Endothelial cell of umbilical vein (primary cell): ENCODE results near the gene ZDHHC14. TPM values are rescaled to one million over a fixed set of nuclear protein-coding genes. Genes with fewer than 3 reads are reported as not detected.

ENCODE experiments used
- BruUV-seq: library from RNA; stranded (reverse); fragments of 400-500 nt; replicated peaks from 2 replicates; lab custom pipeline; 2021; lab: Mats Ljungman, UMichigan
- CTCF ChIA-PET: fragments of 300-600, 350-600 bp; sonication (Branson Sonifier 250); formaldehyde crosslinking; loops from one replicate; lab custom pipeline; 2021; ENCODE audit warnings: antibody characterized with exemption, inconsistent platforms; lab: Charles Lee
- POLR2A ChIA-PET: fragments of 300-600, 350-600 bp; sonication (Branson Sonifier 250); formaldehyde crosslinking; loops from one replicate; lab custom pipeline; 2021; ENCODE audit warnings: antibody characterized with exemption, inconsistent platforms; lab: Charles Lee
- DNase-seq: peaks from one replicate; pipeline ENCODE4 v3.0.0-alpha.2; 2011; ENCODE audit warnings: low read depth, low spot score
- FAIRE-seq: peaks from 2 replicates; lab custom pipeline; 2011; peaks lifted over from hg19 to GRCh38; lab: Jason Lieb, UNC
- H2AFZ ChIP-seq: 2 replicates; pipeline ENCODE4 v1.6.0; 2012; ENCODE audit warnings: low read depth, low read length, control low read depth, inconsistent platforms
- H3K27ac ChIP-seq: 2 replicates; pipeline ENCODE4 v1.5.1; 2011; ENCODE audit warnings: low read depth, mild to moderate bottlenecking, control low read depth, low read length, moderate library complexity; ENCODE audit not compliant: insufficient read depth
- H3K27me3 ChIP-seq, 2 experiments: 2 replicates each; pipeline versions ENCODE4 v1.6.0 to v1.6.1; 2011; ENCODE audit warnings: low read length in 2 of 2, mixed read lengths in 1 of 2; ENCODE audit not compliant: control insufficient read depth in 2 of 2, insufficient read depth in 2 of 2
- H3K36me3 ChIP-seq, 2 experiments: 2 replicates in 1 of 2; 3 replicates in 1 of 2; pipeline ENCODE4 v1.5.1; 2011; ENCODE audit warnings: low read length in 2 of 2, mild to moderate bottlenecking in 1 of 2, moderate library complexity in 1 of 2; ENCODE audit not compliant: control insufficient read depth in 2 of 2, insufficient read depth in 2 of 2; ENCODE audit errors: extremely low read depth in 1 of 2
- H3K4me1 ChIP-seq: 3 replicates; pipeline ENCODE4 v1.5.1; 2011; ENCODE audit warnings: mild to moderate bottlenecking, low read length; ENCODE audit not compliant: control insufficient read depth, insufficient read depth; ENCODE audit errors: extremely low read depth
- H3K4me2 ChIP-seq: 2 replicates; pipeline ENCODE4 v1.6.1; 2011; ENCODE audit warnings: low read length, control low read depth, mixed read lengths; ENCODE audit not compliant: insufficient read depth
- H3K4me3 ChIP-seq, 3 experiments: fragments of 200-600 bp in 1 of 3; sonication (generic), shearing (Covaris generic) in 1 of 3; replicated peaks in 1 of 3; 2 replicates each; pipeline ENCODE4 v1.5.1; 2011 to 2016; ENCODE audit warnings: control low read depth in 3 of 3, low read length in 3 of 3, mild to moderate bottlenecking in 2 of 3, inconsistent platforms in 1 of 3, low read depth in 1 of 3, moderate library complexity in 1 of 3; ENCODE audit not compliant: insufficient read depth in 1 of 3
- H3K79me2 ChIP-seq: 2 replicates; pipeline ENCODE4 v1.6.0; 2012; ENCODE audit warnings: low read length, inconsistent platforms; ENCODE audit not compliant: control insufficient read depth, insufficient read depth
- H3K9ac ChIP-seq: replicated peaks from 2 replicates; pipeline ENCODE3; 2011; ENCODE audit warnings: low read length, control low read depth; ENCODE audit not compliant: insufficient read depth; ENCODE audit errors: extremely low read depth
- H3K9me1 ChIP-seq: replicated peaks from 3 replicates; pipeline ENCODE4 v1.6.0; 2011; ENCODE audit warnings: mild to moderate bottlenecking, low read length; ENCODE audit not compliant: control insufficient read depth, insufficient read depth; ENCODE audit errors: extremely low read depth
- H3K9me3 ChIP-seq: replicated peaks from 2 replicates; pipeline ENCODE4 v1.5.1; 2012; ENCODE audit warnings: low read length, inconsistent platforms; ENCODE audit not compliant: control insufficient read depth, insufficient read depth
- H4K20me1 ChIP-seq: replicated peaks from 2 replicates; pipeline ENCODE3; 2011; ENCODE audit warnings: mild to moderate bottlenecking, low read length; ENCODE audit not compliant: control insufficient read depth, insufficient read depth; ENCODE audit errors: extremely low read depth
- CTCF ChIP-seq, 2 donors: IDR thresholded peaks; 1 replicate in 1 of 2; 2 replicates in 1 of 2; pipeline ENCODE4 v1.5.1; 2011; ENCODE audit warnings: low read length in 2 of 2, mild to moderate bottlenecking in 2 of 2, moderate library complexity in 2 of 2, control low read depth in 1 of 2, inconsistent platforms in 1 of 2, low read depth in 1 of 2; ENCODE audit not compliant: insufficient read depth in 1 of 2; ENCODE audit errors: extremely low read depth in 1 of 2
- EZH2 ChIP-seq: IDR thresholded peaks from 2 replicates; pipeline ENCODE4 v1.6.1; 2012; ENCODE audit warnings: borderline replicate concordance, low read depth, mild to moderate bottlenecking, moderate library complexity, low read length, inconsistent platforms; ENCODE audit not compliant: severe bottlenecking
- FOS ChIP-seq: IDR thresholded peaks from 2 replicates; pipeline ENCODE4 v1.6.1; 2011; ENCODE audit warnings: mild to moderate bottlenecking, low read length, moderate library complexity, borderline replicate concordance; ENCODE audit not compliant: insufficient read depth
- GATA2 ChIP-seq: IDR thresholded peaks from 2 replicates; pipeline ENCODE4 v1.7.0; 2011; ENCODE audit warnings: low read depth, mild to moderate bottlenecking, moderate library complexity, mixed read lengths, low read length; ENCODE audit not compliant: insufficient read length, insufficient read depth
- JUN ChIP-seq: IDR thresholded peaks from 2 replicates; pipeline ENCODE4 v1.6.1; 2011; ENCODE audit warnings: borderline replicate concordance, low read depth; ENCODE audit not compliant: insufficient read length, insufficient read depth
- MYC ChIP-seq: IDR thresholded peaks from one replicate; pipeline ENCODE4 v1.6.1; 2011; ENCODE audit warnings: mild to moderate bottlenecking, low read depth, low read length
- POLR2A ChIP-seq: IDR thresholded peaks from 2 replicates; pipeline ENCODE4 v1.6.1; 2012; ENCODE audit warnings: low read depth, mild to moderate bottlenecking, control low read depth, low read length
- POLR2AphosphoS5 ChIP-seq: IDR thresholded peaks from 2 replicates; pipeline ENCODE4 v1.6.1; 2012; ENCODE audit warnings: low read depth, mild to moderate bottlenecking, control low read depth, low read length, moderate library complexity; ENCODE audit not compliant: insufficient read depth
- dilution Hi-C: fragments of 300-500 bp; cut with MboI; formaldehyde crosslinking; loops from one replicate; pipeline ENCODE4 v1.15.0; 2019; ENCODE audit warnings: low sequenced_read_pairs; ENCODE audit not compliant: extremely low pct_ligation_motif_present
- intact Hi-C: fragments of 100-400 bp; cut with micrococcal nuclease; formaldehyde crosslinking; loops from one replicate; pipeline ENCODE4 v1.10.0; 2022
- polyA plus RNA-seq, 4 experiments: library from polyadenylated mRNA; depleted of rRNA in 3 of 4; stranded (reverse) in 3 of 4; unstranded in 1 of 4; fragments of >200 nt; gene quantifications; 2 replicates each; pipeline versions ENCODE4 v1.2.1 to v1.2.3, GENCODE V29; 2011 to 2012; ENCODE audit warnings: missing spikeins in 1 of 4
- total RNA-seq: library from RNA; stranded (reverse); gene quantifications from 2 replicates; pipeline ENCODE4 v1.2.3, GENCODE V29; 2021
- TF ChIP-seq, protein P1 (sequence below): IDR thresholded peaks from 2 replicates; pipeline ENCODE4 v1.6.1; 2011; ENCODE audit not compliant: insufficient read depth, insufficient read length

Gene ZDHHC14
- total and polyA plus RNA-seq, 2 donors (not counting 3 experiments of a cell fraction or from before 2014, with no cell fraction given), result 23.0 to 25.6 TPM

DNA sequence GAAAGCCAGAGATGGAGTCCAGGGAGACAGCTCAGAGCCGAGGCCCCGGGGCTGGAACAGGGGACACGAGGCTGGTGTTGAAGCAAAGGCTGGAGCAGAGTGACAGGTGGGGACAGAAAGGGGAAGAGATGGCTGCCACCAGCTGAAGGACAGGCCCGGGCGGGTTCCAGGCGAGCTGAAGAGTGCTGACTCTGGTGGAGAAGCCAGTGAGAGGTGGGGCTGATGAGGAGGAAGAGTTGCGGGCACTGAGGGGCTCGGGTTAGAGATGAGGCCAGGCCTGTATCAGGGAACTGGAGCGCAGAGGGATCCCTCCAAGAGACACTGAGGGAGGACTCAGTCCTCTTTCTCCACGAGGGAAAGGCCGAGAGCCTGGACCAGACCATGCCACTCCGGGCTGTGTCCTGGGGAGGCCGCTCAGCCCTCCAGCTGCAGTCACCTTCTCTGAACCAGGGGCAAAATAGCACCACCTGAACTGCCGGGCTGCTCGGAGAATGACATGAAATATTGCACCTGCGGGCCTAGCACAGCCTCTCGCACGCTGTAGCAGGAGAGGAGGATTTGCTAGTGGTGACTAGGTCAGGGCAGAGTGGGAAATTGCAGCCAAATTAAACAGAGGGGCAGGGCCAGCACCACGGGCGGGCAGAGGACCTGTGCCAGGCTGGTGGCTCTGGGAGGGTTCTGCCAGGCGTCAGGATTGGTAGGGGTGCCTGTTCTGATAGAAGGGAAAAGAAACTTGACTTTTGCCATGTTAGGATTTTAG, 175.9 kb downstream of the ZDHHC14 start:
- H3K9me1 ChIP-seq, result no peaks in the 10 kb centered on the region
- no peaks in the 10 kb centered on the region for H3K9me3 ChIP-seq
- dilution Hi-C loops, result no loop called here
- no peak overlapping the region for H3K4me2 ChIP-seq
- CTCF ChIA-PET, result interaction anchor here (0.7 kb wide), 1 partner anchor 12 kb away, joined by 3 read pairs; no protein-coding TSS in a partner anchor
- H3K79me2 ChIP-seq, result no peaks in the 10 kb centered on the region
- no peak for DNase-seq
- H3K9ac ChIP-seq, result no peak overlapping the region
- H3K27ac ChIP-seq, result no peak overlapping the region
- intact Hi-C loops, result no loop called here
- no peak for FAIRE-seq
- POLR2A ChIA-PET, result no interaction called here
- no peak for TF ChIP-seq JUN
- no peak for TF ChIP-seq EZH2
- TF ChIP-seq, protein P1, sequence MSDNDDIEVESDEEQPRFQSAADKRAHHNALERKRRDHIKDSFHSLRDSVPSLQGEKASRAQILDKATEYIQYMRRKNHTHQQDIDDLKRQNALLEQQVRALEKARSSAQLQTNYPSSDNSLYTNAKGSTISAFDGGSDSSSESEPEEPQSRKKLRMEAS, result no peak
- no peak for TF ChIP-seq POLR2A
- TF ChIP-seq MYC, result no peak
- TF ChIP-seq FOS, result no peak
- no peak for TF ChIP-seq POLR2AphosphoS5
- no peak overlapping the region for H2AFZ ChIP-seq
- no peaks in the 10 kb centered on the region for H3K4me1 ChIP-seq
- no peaks in the 10 kb centered on the region for H3K36me3 ChIP-seq
- BruUV-seq, result no TSS peak
- H4K20me1 ChIP-seq, result no peaks in the 10 kb centered on the region
- no peaks in the 10 kb centered on the region for H3K27me3 ChIP-seq
- no peak overlapping the region for H3K4me3 ChIP-seq

- Histone ChIP-seq H3K9me1 (no peaks in the 10 kb centered on the region), H3K9ac (no peak overlapping the region), H3K4me1 (no peaks in the 10 kb centered on the region), H2AFZ (no peak overlapping the region), H3K27me3 (no peaks in the 10 kb centered on the region), H4K20me1 (no peaks in the 10 kb centered on the region), H3K4me3 (no peak overlapping the region), H3K79me2 (no peaks in the 10 kb centered on the region), H3K27ac (no peak overlapping the region), H3K9me3 (no peaks in the 10 kb centered on the region), H3K36me3 (no peaks in the 10 kb centered on the region), H3K4me2 (no peak overlapping the region)
- intact Hi-C loops, result no loop called here
- FAIRE-seq, result no peak
- POLR2A ChIA-PET, result no interaction called here
- no TSS peak for BruUV-seq
- TF ChIP-seq EZH2, result no peak
- TF ChIP-seq CTCF (IDR thresholded peaks at IDR 0.05; ENCODE audit: extremely low read depth in 1 of 2, insufficient read depth in 1 of 2, low read depth in 1 of 2, low read length in 2 of 2), result no peak
- TF ChIP-seq GATA2, result no peak
- TF ChIP-seq FOS, result no peak
- dilution Hi-C loops, result no loop called here
- CTCF ChIA-PET, result interaction anchor here (0.7 kb wide), 1 partner anchor 11 kb away, joined by 3 read pairs; no protein-coding TSS in a partner anchor
- DNase-seq, result no peak
These were observed 176.6 kb downstream of the ZDHHC14 start for GRCh38 chr6:157557559-157557958.
